Calu3 (cell line): ENCODE measurements around the gene PDZK1IP1. TPM values are rescaled to one million over a fixed set of nuclear protein-coding genes. Genes with fewer than 3 reads are reported as not detected.
A peak's percentile ranks its signal among the peaks of the same experiment; 100 is the strongest.
"Not testable (repeated sequence)": the region's sequence is repeated elsewhere in the genome, so short reads cannot be mapped to it uniquely, and the experiment has no call there.

Source experiments
- BruUV-seq: library from RNA; stranded (reverse); fragments of 400-500 nt; replicated peaks from 2 replicates; lab custom pipeline; 2021; lab: Mats Ljungman, UMichigan
- CTCF ChIA-PET: fragments of 300-600 bp; sonication (Branson Sonifier 250); formaldehyde crosslinking; loops from one replicate; lab custom pipeline; 2022; ENCODE audit warnings: antibody characterized with exemption; lab: Charles Lee
- DNase-seq: peaks from one replicate; pipeline ENCODE4 v3.0.0; 2022
- H3K27ac Mint-ChIP-seq: one replicate; pipeline ENCODE4 v1.8.0; 2022; ENCODE audit warnings: mixed read lengths; ENCODE audit not compliant: unreplicated experiment
- H3K27me3 Mint-ChIP-seq: one replicate; pipeline ENCODE4 v1.8.0; 2022; ENCODE audit warnings: mixed read lengths; ENCODE audit not compliant: unreplicated experiment
- H3K36me3 Mint-ChIP-seq: one replicate; pipeline ENCODE4 v1.8.0; 2022; ENCODE audit warnings: mild to moderate bottlenecking, moderate library complexity, mixed read lengths; ENCODE audit not compliant: insufficient read depth, unreplicated experiment
- H3K4me1 Mint-ChIP-seq: one replicate; pipeline ENCODE4 v1.8.0; 2022; ENCODE audit warnings: mild to moderate bottlenecking, low read depth, mixed read lengths; ENCODE audit not compliant: unreplicated experiment
- H3K4me3 Mint-ChIP-seq: one replicate; pipeline ENCODE4 v1.8.0; 2022; ENCODE audit warnings: mild to moderate bottlenecking, low read depth, moderate library complexity, mixed read lengths; ENCODE audit not compliant: unreplicated experiment
- H3K9me3 Mint-ChIP-seq: one replicate; pipeline ENCODE4 v1.8.0; 2022; ENCODE audit warnings: low read depth, mixed read lengths; ENCODE audit not compliant: unreplicated experiment
- CTCF ChIP-seq: fragments of 200-600 bp; IDR thresholded peaks from one replicate; pipeline ENCODE4 v1.8.0; 2022; ENCODE audit warnings: antibody characterized with exemption; ENCODE audit not compliant: unreplicated experiment
- intact Hi-C: fragments of 100-400 bp; cut with micrococcal nuclease; formaldehyde crosslinking; loops from one replicate; pipeline ENCODE4 v1.10.0; 2022; ENCODE audit not compliant: unreplicated experiment
- total RNA-seq: library from RNA; stranded (reverse); gene quantifications from 2 replicates; pipeline ENCODE4 v1.2.3, GENCODE V29; 2022

Gene PDZK1IP1
- total RNA-seq, 1 experiment from 2014 or later = 327 TPM

GRCh38 chr1:47205918-47206317 lies 16.1 kb upstream of the PDZK1IP1 start:
- no peak for TF ChIP-seq CTCF
- no TSS peak for BruUV-seq
- intact Hi-C loops = no loop called here
- H3K9me3 Mint-ChIP-seq = no peaks in the 10 kb centered on the region
- no peak overlapping the region for H3K4me3 Mint-ChIP-seq
- peaks cover 39% of the 10 kb centered on the region for H3K27me3 Mint-ChIP-seq
- peaks cover 9% of the 10 kb centered on the region for H3K4me1 Mint-ChIP-seq
- CTCF ChIA-PET = no interaction called here
- no peaks in the 10 kb centered on the region for H3K36me3 Mint-ChIP-seq
- no peak for DNase-seq
- H3K27ac Mint-ChIP-seq = no peak overlapping the region

GRCh38 chr1:47203504-47203903 lies 13.7 kb upstream of the PDZK1IP1 start:
- DNase-seq, intact Hi-C loops, H3K27ac Mint-ChIP-seq, H3K4me3 Mint-ChIP-seq, H3K9me3 Mint-ChIP-seq, H3K4me1 Mint-ChIP-seq, H3K36me3 Mint-ChIP-seq, BruUV-seq: not testable (repeated sequence)
- CTCF ChIA-PET = interaction anchor here (0.6 kb wide), 1 partner anchor 81 kb away, joined by 4 read pairs; no protein-coding TSS in a partner anchor
- H3K27me3 Mint-ChIP-seq = peaks cover 51% of the 10 kb centered on the region

GRCh38 chr1:47201179-47201578 lies 11.3 kb upstream of the PDZK1IP1 start:
- CTCF ChIA-PET = no interaction called here
- BruUV-seq = no TSS peak
- TF ChIP-seq CTCF = no peak
- no peak overlapping the region for H3K4me3 Mint-ChIP-seq
- no peak for DNase-seq
- no peaks in the 10 kb centered on the region for H3K36me3 Mint-ChIP-seq
- intact Hi-C loops = no loop called here
- no peaks in the 10 kb centered on the region for H3K4me1 Mint-ChIP-seq
- peaks cover 53% of the 10 kb centered on the region for H3K27me3 Mint-ChIP-seq
- no peaks in the 10 kb centered on the region for H3K9me3 Mint-ChIP-seq
- H3K27ac Mint-ChIP-seq = no peak overlapping the region

GRCh38 chr1:47198214-47198613 lies 8.4 kb upstream of the PDZK1IP1 start:
- H3K9me3 Mint-ChIP-seq = no peaks in the 10 kb centered on the region
- H3K27ac Mint-ChIP-seq = no peak overlapping the region
- H3K4me1 Mint-ChIP-seq = peaks cover 11% of the 10 kb centered on the region
- TF ChIP-seq CTCF = no peak
- peaks cover 24% of the 10 kb centered on the region for H3K27me3 Mint-ChIP-seq
- intact Hi-C loops = loop anchor here (10.0 kb wide), 1 partner anchor 227 kb away; no protein-coding TSS in a partner anchor
- H3K36me3 Mint-ChIP-seq = no peaks in the 10 kb centered on the region
- no peak for DNase-seq
- CTCF ChIA-PET = no interaction called here
- no peak overlapping the region for H3K4me3 Mint-ChIP-seq
- BruUV-seq = no TSS peak

GRCh38 chr1:47196622-47197021 lies 6.8 kb upstream of the PDZK1IP1 start:
- no peak for TF ChIP-seq CTCF
- no peak overlapping the region for H3K4me3 Mint-ChIP-seq
- peaks cover 22% of the 10 kb centered on the region for H3K27me3 Mint-ChIP-seq
- peak; percentile 64 for DNase-seq
- H3K36me3 Mint-ChIP-seq = peaks cover 11% of the 10 kb centered on the region
- H3K9me3 Mint-ChIP-seq = no peaks in the 10 kb centered on the region
- CTCF ChIA-PET = no interaction called here
- H3K4me1 Mint-ChIP-seq = peaks cover 27% of the 10 kb centered on the region
- no peak overlapping the region for H3K27ac Mint-ChIP-seq
- BruUV-seq = no TSS peak
- intact Hi-C loops = loop anchor here (10.0 kb wide), 1 partner anchor 228 kb away; no protein-coding TSS in a partner anchor

- H3K4me3 Mint-ChIP-seq, H3K27ac Mint-ChIP-seq, BruUV-seq, H3K9me3 Mint-ChIP-seq, CTCF ChIA-PET, DNase-seq: not testable (repeated sequence)
- intact Hi-C loops = loop anchor here (10.0 kb wide), 1 partner anchor 229 kb away; no protein-coding TSS in a partner anchor
- Mint-ChIP-seq H3K36me3 (peaks cover 15% of the 10 kb centered on the region), H3K27me3 (peaks cover 22% of the 10 kb centered on the region), H3K4me1 (peaks cover 32% of the 10 kb centered on the region)
Observed at GRCh38 chr1:47195981-47196380, 6.1 kb upstream of the PDZK1IP1 start.
